Hindlimb muscle (tissue), 1 donor: ENCODE results near the gene KIF4B. TPM values are rescaled to one million over a fixed set of nuclear protein-coding genes. Genes with fewer than 3 reads are reported as not detected.
"Not testable (repeated sequence)": the region's sequence is repeated elsewhere in the genome, so short reads cannot be mapped to it uniquely, and the experiment has no call there.

Experiments
- DNase-seq: peaks from one replicate; pipeline ENCODE4 v3.0.0-alpha.2; 2013
- polyA plus RNA-seq: library from polyadenylated mRNA; unstranded; fragments of 120-200 nt; gene quantifications from one replicate; pipeline ENCODE4 v1.2.1, GENCODE V29; 2013; ENCODE audit not compliant: insufficient read length

The KIF4B gene
- polyA plus RNA-seq, result not detected

GRCh38 chr5:155013526-155013925, at the start of gene KIF4B:
Gene KIF4B (plus strand): TSS chr5:155013755. CDS start chr5:155013860, 105 bp downstream.
- DNase-seq, result no peak

- DNase-seq, result no peak
These were observed 47.3 kb upstream of the KIF4B start for GRCh38 chr5:154966081-154966841.

GRCh38 chr5:154966874-154967273, 46.7 kb upstream of the KIF4B start:
- DNase-seq, result no peak

- DNase-seq, result no peak
These were observed 46.0 kb upstream of the KIF4B start for GRCh38 chr5:154967421-154968024.

GRCh38 chr5:154968953-154969352, 44.6 kb upstream of the KIF4B start:
- no peak for DNase-seq

GRCh38 chr5:154970759-154971158, 42.8 kb upstream of the KIF4B start:
- DNase-seq, result no peak

GRCh38 chr5:154971501-154971900, 42.1 kb upstream of the KIF4B start:
- no peak for DNase-seq

- DNase-seq, result peak; percentile 11
These were observed 41.0 kb upstream of the KIF4B start for GRCh38 chr5:154972476-154973080.

GRCh38 chr5:154976082-154976481, 37.5 kb upstream of the KIF4B start:
- not testable (repeated sequence) for DNase-seq

- no peak for DNase-seq
These were observed 36.1 kb upstream of the KIF4B start for GRCh38 chr5:154977409-154977808.

- not testable (repeated sequence) for DNase-seq
These were observed 35.3 kb upstream of the KIF4B start for GRCh38 chr5:154978294-154978693.

GRCh38 chr5:154984946-154985516, 28.5 kb upstream of the KIF4B start:
- no peak for DNase-seq

- no peak for DNase-seq
These were observed 27.4 kb upstream of the KIF4B start for GRCh38 chr5:154986151-154986550.

- DNase-seq, result no peak
These were observed 23.9 kb upstream of the KIF4B start for GRCh38 chr5:154989626-154990025.

- DNase-seq, result no peak
These were observed 20.1 kb upstream of the KIF4B start for GRCh38 chr5:154993461-154993860.

GRCh38 chr5:154995679-154996078, 17.9 kb upstream of the KIF4B start:
- no peak for DNase-seq

GRCh38 chr5:154997746-154998145, 15.8 kb upstream of the KIF4B start:
- no peak for DNase-seq

- no peak for DNase-seq
These were observed 13.7 kb upstream of the KIF4B start for GRCh38 chr5:154999865-155000264.

GRCh38 chr5:155001523-155001922, 12.0 kb upstream of the KIF4B start:
- DNase-seq, result no peak

GRCh38 chr5:155002722-155003121, 10.8 kb upstream of the KIF4B start:
- not testable (repeated sequence) for DNase-seq

- no peak for DNase-seq
These were observed 9.3 kb upstream of the KIF4B start for GRCh38 chr5:155004138-155004744.

GRCh38 chr5:155006265-155006664, 7.3 kb upstream of the KIF4B start:
- not testable (repeated sequence) for DNase-seq

- no peak for DNase-seq
These were observed 4.9 kb upstream of the KIF4B start for GRCh38 chr5:155008669-155009068.
